ENCODE data around the gene SLC5A5. TPM values are rescaled to one million over a fixed set of nuclear protein-coding genes. Genes with fewer than 3 reads are reported as not detected.

The SLC5A5 gene
- total RNA-seq, 1 donor from 2014 or later, result not detected

- peaks cover 3% of the 10 kb centered on the region for H3K27me3 Mint-ChIP-seq (ENCODE audit: unreplicated experiment)
- peaks cover 19% of the 10 kb centered on the region for H3K4me1 Mint-ChIP-seq (ENCODE audit: unreplicated experiment)
- H3K9me3 Mint-ChIP-seq (ENCODE audit: unreplicated experiment), result no peaks in the 10 kb centered on the region
- peak overlapping the region; percentile 98 for H3K27ac Mint-ChIP-seq (ENCODE audit: unreplicated experiment)
- H3K36me3 Mint-ChIP-seq (ENCODE audit: unreplicated experiment), result no peaks in the 10 kb centered on the region
- DNase-seq (ENCODE audit: extremely low spot score, unreplicated experiment), result no peak
- H3K4me3 Mint-ChIP-seq (ENCODE audit: unreplicated experiment), result peak overlapping the region; percentile 90
- no peak for TF ChIP-seq CTCF (IDR thresholded peaks at IDR 0.05)
Observed at GRCh38 chr19:17933414-17934129, 61.8 kb downstream of the SLC5A5 start.

GRCh38 chr19:17936379-17936778 lies 64.6 kb downstream of the SLC5A5 start:
- H3K4me3 Mint-ChIP-seq (ENCODE audit: unreplicated experiment), result no peak overlapping the region
- peak; percentile 83 for DNase-seq (ENCODE audit: extremely low spot score, unreplicated experiment)
- peaks cover 19% of the 10 kb centered on the region for H3K4me1 Mint-ChIP-seq (ENCODE audit: unreplicated experiment)
- TF ChIP-seq CTCF (IDR thresholded peaks at IDR 0.05), result no peak
- no peaks in the 10 kb centered on the region for H3K27me3 Mint-ChIP-seq (ENCODE audit: unreplicated experiment)
- H3K27ac Mint-ChIP-seq (ENCODE audit: unreplicated experiment), result no peak overlapping the region
- no peaks in the 10 kb centered on the region for H3K9me3 Mint-ChIP-seq (ENCODE audit: unreplicated experiment)
- H3K36me3 Mint-ChIP-seq (ENCODE audit: unreplicated experiment), result no peaks in the 10 kb centered on the region

- Mint-ChIP-seq H3K36me3 (ENCODE audit: unreplicated experiment) (no peaks in the 10 kb centered on the region), H3K27ac (ENCODE audit: unreplicated experiment) (no peak overlapping the region), H3K4me3 (ENCODE audit: unreplicated experiment) (no peak overlapping the region), H3K27me3 (ENCODE audit: unreplicated experiment) (no peaks in the 10 kb centered on the region), H3K4me1 (ENCODE audit: unreplicated experiment) (peaks cover 13% of the 10 kb centered on the region), H3K9me3 (ENCODE audit: unreplicated experiment) (no peaks in the 10 kb centered on the region)
- no peak for TF ChIP-seq CTCF (IDR thresholded peaks at IDR 0.05)
- DNase-seq (ENCODE audit: extremely low spot score, unreplicated experiment), result no peak
Observed at GRCh38 chr19:17937371-17937900, 65.7 kb downstream of the SLC5A5 start.

GRCh38 chr19:17938092-17938845 lies 66.5 kb downstream of the SLC5A5 start:
- no peak overlapping the region for H3K4me3 Mint-ChIP-seq (ENCODE audit: unreplicated experiment)
- no peaks in the 10 kb centered on the region for H3K36me3 Mint-ChIP-seq (ENCODE audit: unreplicated experiment)
- H3K27me3 Mint-ChIP-seq (ENCODE audit: unreplicated experiment), result no peaks in the 10 kb centered on the region
- no peaks in the 10 kb centered on the region for H3K9me3 Mint-ChIP-seq (ENCODE audit: unreplicated experiment)
- H3K4me1 Mint-ChIP-seq (ENCODE audit: unreplicated experiment), result peaks cover 10% of the 10 kb centered on the region
- DNase-seq (ENCODE audit: extremely low spot score, unreplicated experiment), result peak; percentile 89
- no peak overlapping the region for H3K27ac Mint-ChIP-seq (ENCODE audit: unreplicated experiment)
- peak; percentile 95 for TF ChIP-seq CTCF (IDR thresholded peaks at IDR 0.05)

GRCh38 chr19:17942181-17942580 lies 70.4 kb downstream of the SLC5A5 start:
- Mint-ChIP-seq H3K4me3 (ENCODE audit: unreplicated experiment) (no peak overlapping the region), H3K9me3 (ENCODE audit: unreplicated experiment) (no peaks in the 10 kb centered on the region), H3K27ac (ENCODE audit: unreplicated experiment) (no peak overlapping the region), H3K27me3 (ENCODE audit: unreplicated experiment) (no peaks in the 10 kb centered on the region), H3K36me3 (ENCODE audit: unreplicated experiment) (no peaks in the 10 kb centered on the region), H3K4me1 (ENCODE audit: unreplicated experiment) (peaks cover 5% of the 10 kb centered on the region)
- no peak for DNase-seq (ENCODE audit: extremely low spot score, unreplicated experiment)
- no peak for TF ChIP-seq CTCF (IDR thresholded peaks at IDR 0.05)

All from osteocyte (in vitro differentiated cells).